Coronary artery (tissue), 2 donors: Measurements from ENCODE around the gene TLX1.

Source experiments
- DNase-seq: peaks from one replicate; pipeline ENCODE4 v3.0.0-alpha.2; 2017; ENCODE audit warnings: low spot score
- H3K27ac ChIP-seq, 2 donors: fragments of 200-600 bp; sonication (generic); one replicate each; pipeline ENCODE4 v1.5.1; 2016 to 2019
- H3K4me3 ChIP-seq: fragments of 200-600 bp; sonication (generic); 2 replicates; pipeline ENCODE4 v1.5.1; 2016; ENCODE audit warnings: mild to moderate bottlenecking, moderate library complexity
- TF ChIP-seq, protein P1 (sequence below): fragments of 200-600 bp; sonication (generic); IDR thresholded peaks from one replicate; pipeline ENCODE4 v1.5.1; 2019; ENCODE audit warnings: antibody characterized with exemption

TLX1 gene

DNA sequence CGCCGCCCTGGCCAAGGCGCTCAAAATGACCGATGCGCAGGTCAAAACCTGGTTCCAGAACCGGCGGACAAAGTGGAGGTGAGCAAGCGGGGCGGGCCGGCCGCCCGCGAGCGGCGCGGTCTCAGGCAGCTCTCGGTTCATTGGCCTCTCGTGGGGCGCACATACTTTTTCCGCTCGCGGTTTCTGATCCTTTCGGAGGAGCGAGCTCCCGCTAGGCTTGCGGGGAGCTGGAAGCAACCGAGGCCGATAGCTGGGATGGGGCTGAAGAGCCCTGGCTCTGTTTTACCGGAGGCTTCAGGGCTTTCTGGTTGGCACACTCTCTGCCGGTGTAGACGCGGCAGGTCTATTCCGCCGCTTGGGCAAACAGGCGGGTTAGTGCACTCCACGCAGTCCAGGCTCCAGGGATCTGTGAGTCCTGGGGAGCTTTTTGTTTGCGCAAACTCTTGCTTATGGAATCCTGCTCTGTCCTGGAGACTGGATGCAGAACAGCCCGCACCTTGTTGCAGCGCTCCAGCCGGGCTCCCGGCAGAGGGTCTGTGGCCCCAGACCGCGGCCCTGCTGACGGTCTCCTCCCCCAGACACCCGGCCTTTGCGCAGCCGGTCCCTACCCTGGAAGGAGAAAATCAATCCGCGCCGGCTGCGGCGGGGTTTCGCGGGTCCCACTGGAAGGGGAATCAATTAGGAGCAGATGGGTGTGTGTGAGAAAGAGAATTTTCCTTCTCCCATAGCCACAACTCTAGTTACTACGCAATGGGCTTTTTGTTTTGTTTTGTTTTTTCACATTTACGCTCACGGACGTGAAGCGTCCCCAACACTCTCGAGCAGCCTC lies 3.4 kb downstream of the TLX1 start:
- Histone ChIP-seq H3K27ac (no peak overlapping the region), H3K4me3 (peak overlapping the region; percentile 52)
- TF ChIP-seq, protein P1, sequence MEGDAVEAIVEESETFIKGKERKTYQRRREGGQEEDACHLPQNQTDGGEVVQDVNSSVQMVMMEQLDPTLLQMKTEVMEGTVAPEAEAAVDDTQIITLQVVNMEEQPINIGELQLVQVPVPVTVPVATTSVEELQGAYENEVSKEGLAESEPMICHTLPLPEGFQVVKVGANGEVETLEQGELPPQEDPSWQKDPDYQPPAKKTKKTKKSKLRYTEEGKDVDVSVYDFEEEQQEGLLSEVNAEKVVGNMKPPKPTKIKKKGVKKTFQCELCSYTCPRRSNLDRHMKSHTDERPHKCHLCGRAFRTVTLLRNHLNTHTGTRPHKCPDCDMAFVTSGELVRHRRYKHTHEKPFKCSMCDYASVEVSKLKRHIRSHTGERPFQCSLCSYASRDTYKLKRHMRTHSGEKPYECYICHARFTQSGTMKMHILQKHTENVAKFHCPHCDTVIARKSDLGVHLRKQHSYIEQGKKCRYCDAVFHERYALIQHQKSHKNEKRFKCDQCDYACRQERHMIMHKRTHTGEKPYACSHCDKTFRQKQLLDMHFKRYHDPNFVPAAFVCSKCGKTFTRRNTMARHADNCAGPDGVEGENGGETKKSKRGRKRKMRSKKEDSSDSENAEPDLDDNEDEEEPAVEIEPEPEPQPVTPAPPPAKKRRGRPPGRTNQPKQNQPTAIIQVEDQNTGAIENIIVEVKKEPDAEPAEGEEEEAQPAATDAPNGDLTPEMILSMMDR, result no peak
- no peak for DNase-seq

DNA sequence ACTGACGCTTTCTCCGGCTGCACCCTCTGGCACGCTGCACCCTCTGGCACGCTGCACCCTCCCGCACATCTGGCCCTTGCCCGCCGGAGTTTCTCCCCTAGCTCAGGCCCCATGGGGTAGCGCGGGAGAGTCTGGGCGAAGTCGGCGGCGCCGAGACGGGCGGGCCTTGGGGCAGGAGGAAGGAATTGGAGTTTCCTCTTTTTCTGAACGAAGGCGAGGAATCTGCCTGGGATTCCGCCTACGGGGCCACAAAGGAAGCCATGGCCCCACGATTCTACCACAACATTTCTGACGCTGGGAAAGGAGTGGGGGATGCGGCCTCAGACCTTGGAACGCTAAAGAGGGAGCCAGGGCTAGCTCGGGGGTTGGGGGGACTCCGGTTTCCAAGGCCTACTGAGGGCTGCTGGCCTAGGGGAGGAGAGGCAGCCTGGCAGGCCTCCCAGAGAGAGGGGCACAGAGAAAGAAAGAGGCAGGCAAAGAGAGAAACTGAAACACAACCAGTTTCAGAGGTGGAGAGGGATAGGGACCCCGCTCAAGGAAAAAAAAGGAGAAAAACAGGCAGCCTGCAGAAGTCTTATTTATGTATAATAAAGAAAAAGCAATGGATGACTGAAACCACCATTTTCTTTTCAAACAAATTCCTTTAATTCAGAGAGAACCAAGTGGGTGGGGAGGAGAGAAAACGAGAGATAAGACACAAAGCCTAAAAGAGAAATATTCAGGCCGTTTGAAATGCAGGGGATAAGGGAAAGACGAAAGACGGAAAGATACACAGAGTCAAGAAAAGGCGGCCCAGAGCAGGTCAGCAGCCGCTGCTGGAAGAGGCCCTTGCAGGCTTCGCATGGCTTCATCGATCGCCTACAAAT lies 4.3 kb downstream of the TLX1 start:
- TF ChIP-seq, protein P1, result no peak
- no peak overlapping the region for H3K27ac ChIP-seq
- no peak for DNase-seq
- peak overlapping the region; percentile 52 for H3K4me3 ChIP-seq

DNA sequence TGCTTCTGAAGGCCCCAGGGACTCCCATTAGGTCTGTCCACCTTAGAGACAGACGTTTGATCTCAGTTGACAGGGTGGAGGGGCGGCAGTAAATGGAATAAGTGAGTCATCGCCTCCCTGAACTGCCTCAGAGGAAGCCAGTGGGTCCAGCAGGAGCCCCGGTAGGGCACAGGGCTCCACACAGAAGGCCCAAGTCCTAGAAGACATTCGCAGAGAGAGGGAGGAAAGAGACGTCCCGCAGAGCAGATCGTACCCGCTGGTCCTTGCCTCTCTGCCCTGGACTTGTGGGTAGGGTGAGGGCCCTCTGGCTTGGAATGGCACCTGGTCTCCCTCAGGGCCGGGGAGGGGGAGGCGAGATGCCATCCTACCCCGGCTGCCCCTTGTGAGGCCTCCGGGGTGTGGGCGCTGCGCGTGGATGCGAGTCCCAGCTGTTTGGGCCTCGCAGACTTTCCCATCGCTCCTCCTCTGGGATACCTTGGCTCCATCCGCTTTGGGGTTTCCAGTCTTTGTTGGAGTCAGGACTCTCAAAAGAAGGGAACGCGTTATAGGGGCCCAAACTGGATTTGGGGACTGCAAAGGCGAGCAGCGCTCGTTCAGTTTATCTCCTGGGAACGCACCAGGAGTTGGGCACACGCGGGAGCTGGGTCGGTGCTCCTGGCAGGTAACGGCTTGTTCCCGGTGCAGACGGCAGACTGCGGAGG lies 5.1 kb downstream of the TLX1 start:
- TF ChIP-seq, protein P1, result no peak
- H3K4me3 ChIP-seq, result no peak overlapping the region
- H3K27ac ChIP-seq, result no peak overlapping the region
- no peak for DNase-seq

DNA sequence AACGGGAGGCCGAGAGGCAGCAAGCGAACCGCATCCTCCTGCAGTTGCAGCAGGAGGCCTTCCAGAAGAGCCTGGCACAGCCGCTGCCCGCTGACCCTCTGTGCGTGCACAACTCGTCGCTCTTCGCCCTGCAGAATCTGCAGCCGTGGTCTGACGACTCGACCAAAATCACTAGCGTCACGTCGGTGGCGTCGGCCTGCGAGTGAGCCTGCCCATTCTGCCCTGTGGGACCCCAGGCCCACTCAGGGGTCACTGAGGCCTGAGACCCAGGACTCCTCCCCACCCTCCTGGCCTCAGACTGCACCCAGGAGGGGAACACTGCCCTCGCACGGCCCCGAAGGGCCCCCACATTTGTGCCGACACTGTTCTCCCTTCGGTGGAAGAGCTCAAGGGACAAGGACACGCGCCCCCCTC lies 5.6 kb downstream of the TLX1 start:
- Histone ChIP-seq H3K4me3 (no peak overlapping the region), H3K27ac (no peak overlapping the region)
- DNase-seq, result no peak
- TF ChIP-seq, protein P1, result no peak

DNA sequence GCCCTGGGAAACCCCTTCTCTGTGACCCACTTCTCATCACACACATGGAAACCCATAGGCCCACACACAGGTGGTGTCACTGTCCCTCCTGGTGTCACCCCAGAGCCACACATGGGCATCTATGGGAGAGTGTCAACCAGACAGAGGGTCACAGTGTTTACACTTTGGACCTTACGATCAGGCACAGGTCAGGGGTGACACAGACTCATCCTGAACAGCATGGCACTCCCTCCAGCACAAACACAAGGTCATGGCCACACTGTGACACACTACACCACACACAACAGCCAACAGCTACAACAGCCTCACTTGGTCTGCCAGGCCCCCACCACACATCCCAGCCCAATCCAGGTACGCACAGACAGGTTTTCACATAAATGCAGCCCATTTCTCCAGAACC lies 6.2 kb downstream of the TLX1 start:
- TF ChIP-seq, protein P1, result no peak
- H3K27ac ChIP-seq, result no peak overlapping the region

DNA sequence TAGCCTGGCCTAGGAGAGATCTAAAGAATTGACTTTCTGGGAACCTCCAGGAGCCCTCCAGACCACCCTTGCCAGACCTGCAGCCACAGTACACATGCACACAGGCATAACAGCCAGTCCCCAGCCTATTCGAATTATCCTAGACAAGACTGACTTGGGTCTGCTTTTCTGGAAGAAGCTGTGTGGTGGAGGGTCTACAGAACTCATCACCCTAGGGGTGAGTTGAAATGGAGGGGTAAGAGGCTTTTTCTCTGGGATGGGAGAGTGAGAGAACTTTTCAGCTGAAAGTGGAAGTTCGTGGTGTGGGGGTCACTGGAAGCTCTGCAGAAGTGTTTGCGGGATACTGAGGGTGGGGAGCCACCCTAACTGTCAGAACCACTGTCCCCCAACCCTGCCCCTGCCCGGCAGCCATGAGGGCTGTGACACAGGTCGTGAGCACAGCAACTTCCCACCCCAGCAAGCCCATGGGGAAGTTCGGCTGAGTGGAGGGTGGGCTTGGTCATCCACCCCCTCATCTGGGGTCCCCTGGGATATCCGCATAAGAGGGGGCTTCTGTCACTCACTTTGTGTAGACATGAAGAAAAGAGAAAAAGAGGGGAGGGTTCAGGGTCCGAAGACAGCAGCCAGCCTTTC lies 7.8 kb downstream of the TLX1 start:
- DNase-seq, result no peak
- no peak overlapping the region for H3K4me3 ChIP-seq
- H3K27ac ChIP-seq, result no peak overlapping the region
- TF ChIP-seq, protein P1, result no peak

More for the DNA sequence above, 6.2 kb downstream of the TLX1 start:
- H3K4me3 ChIP-seq, result no peak overlapping the region
- DNase-seq, result no peak
